PC-9 (cell line): ENCODE results near the gene LRP1B.

ENCODE experiments used
- EZH2 ChIP-seq: fragments of 200-600 bp; sonication (generic); IDR thresholded peaks from 2 replicates; pipeline ENCODE4 v1.8.0; 2017; ENCODE audit warnings: antibody characterized with exemption, low read depth
- TF ChIP-seq, protein P1 (sequence below): fragments of 200-600 bp; sonication (generic); conservative IDR thresholded peaks from 2 replicates; pipeline ENCODE4 v1.6.1; 2017; ENCODE audit warnings: mixed run types, antibody characterized with exemption, mild to moderate bottlenecking, moderate library complexity

DNA sequence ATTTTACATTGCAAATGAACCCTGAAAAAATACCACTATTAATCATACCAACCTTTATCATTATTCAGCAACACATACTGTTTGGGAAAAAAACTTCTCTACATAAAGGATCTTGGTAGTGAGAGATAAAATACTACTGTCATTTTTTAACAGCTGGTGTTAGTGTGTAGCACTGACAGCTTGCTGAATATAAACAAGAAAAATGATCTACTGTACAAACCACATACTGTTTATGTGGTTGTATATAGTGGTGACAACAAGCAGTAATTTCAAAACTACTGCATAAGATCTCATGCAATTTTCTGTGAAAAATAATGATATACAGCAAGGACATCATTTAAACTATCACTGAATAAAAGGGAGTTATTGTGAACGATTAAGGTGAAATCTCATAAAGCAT lies 601.2 kb downstream of the LRP1B start:
- TF ChIP-seq, protein P1, sequence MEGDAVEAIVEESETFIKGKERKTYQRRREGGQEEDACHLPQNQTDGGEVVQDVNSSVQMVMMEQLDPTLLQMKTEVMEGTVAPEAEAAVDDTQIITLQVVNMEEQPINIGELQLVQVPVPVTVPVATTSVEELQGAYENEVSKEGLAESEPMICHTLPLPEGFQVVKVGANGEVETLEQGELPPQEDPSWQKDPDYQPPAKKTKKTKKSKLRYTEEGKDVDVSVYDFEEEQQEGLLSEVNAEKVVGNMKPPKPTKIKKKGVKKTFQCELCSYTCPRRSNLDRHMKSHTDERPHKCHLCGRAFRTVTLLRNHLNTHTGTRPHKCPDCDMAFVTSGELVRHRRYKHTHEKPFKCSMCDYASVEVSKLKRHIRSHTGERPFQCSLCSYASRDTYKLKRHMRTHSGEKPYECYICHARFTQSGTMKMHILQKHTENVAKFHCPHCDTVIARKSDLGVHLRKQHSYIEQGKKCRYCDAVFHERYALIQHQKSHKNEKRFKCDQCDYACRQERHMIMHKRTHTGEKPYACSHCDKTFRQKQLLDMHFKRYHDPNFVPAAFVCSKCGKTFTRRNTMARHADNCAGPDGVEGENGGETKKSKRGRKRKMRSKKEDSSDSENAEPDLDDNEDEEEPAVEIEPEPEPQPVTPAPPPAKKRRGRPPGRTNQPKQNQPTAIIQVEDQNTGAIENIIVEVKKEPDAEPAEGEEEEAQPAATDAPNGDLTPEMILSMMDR, result no peak
- no peak for TF ChIP-seq EZH2
